HG02588 (cell line): ENCODE results near the gene ULK2.
"Not testable (repeated sequence)": the region's sequence is repeated elsewhere in the genome, so short reads cannot be mapped to it uniquely, and the experiment has no call there.

ENCODE experiments used
- ATAC-seq: cut with Tn5 transposase; IDR thresholded peaks from one replicate; pipeline ENCODE4 v1.9.1; 2021; ENCODE audit warnings: mild to moderate bottlenecking, moderate library complexity; ENCODE audit not compliant: unreplicated experiment

The ULK2 gene

GRCh38 chr17:19868079-19868395 is 301 bp upstream of the ULK2 start:
- no peak for ATAC-seq

- ATAC-seq: peak; percentile 45
Observed at GRCh38 chr17:19867079-19867328, 732 bp downstream of the ULK2 start.

GRCh38 chr17:19865021-19865420 is 2.7 kb downstream of the ULK2 start:
- ATAC-seq: no peak

GRCh38 chr17:19860647-19861177 is 7.0 kb downstream of the ULK2 start:
- ATAC-seq: not testable (repeated sequence)

- no peak for ATAC-seq
Observed at GRCh38 chr17:19857640-19858039, 10.1 kb downstream of the ULK2 start.

- ATAC-seq: no peak
Observed at GRCh38 chr17:19833914-19834313, 33.8 kb downstream of the ULK2 start.

GRCh38 chr17:19830061-19830460 is 37.7 kb downstream of the ULK2 start:
- ATAC-seq: no peak

GRCh38 chr17:19812407-19812806 is 55.3 kb downstream of the ULK2 start:
- no peak for ATAC-seq

GRCh38 chr17:19805006-19805405 is 62.7 kb downstream of the ULK2 start:
- ATAC-seq: no peak

- ATAC-seq: no peak
Observed at GRCh38 chr17:19800571-19800970, 67.2 kb downstream of the ULK2 start.

GRCh38 chr17:19799796-19800195 is 67.9 kb downstream of the ULK2 start:
- ATAC-seq: no peak

- no peak for ATAC-seq
Observed at GRCh38 chr17:19796457-19796856, 71.3 kb downstream of the ULK2 start.

GRCh38 chr17:19791918-19792550 is 75.7 kb downstream of the ULK2 start:
- ATAC-seq: no peak

GRCh38 chr17:19787733-19788357 is 79.9 kb downstream of the ULK2 start:
- ATAC-seq: no peak

- no peak for ATAC-seq
Observed at GRCh38 chr17:19785854-19786253, 81.9 kb downstream of the ULK2 start.

- ATAC-seq: no peak
Observed at GRCh38 chr17:19781488-19782458, 86.0 kb downstream of the ULK2 start.

- ATAC-seq: no peak
Observed at GRCh38 chr17:19780846-19781245, 86.9 kb downstream of the ULK2 start.

- no peak for ATAC-seq
Observed at GRCh38 chr17:19773534-19773933, 94.2 kb downstream of the ULK2 start.

- ATAC-seq: no peak
Observed at GRCh38 chr17:19771971-19772630, 95.6 kb downstream of the ULK2 start.

- ATAC-seq: no peak
Observed at GRCh38 chr17:19770985-19771735, 96.6 kb downstream of the ULK2 start.
